GM12892 (cell line): ENCODE results near the gene SUSD3.

Source experiments
- POLR2A ChIP-seq: IDR thresholded peaks from 2 replicates; pipeline ENCODE4 v1.6.1; 2011; ENCODE audit warnings: low read depth, low read length, control low read depth
- POLR2AphosphoS5 ChIP-seq: IDR thresholded peaks from 2 replicates; pipeline ENCODE4 v1.6.1; 2011; ENCODE audit warnings: low read depth, low read length, control low read depth
- TAF1 ChIP-seq: IDR thresholded peaks from 2 replicates; pipeline ENCODE4 v1.6.1; 2011; ENCODE audit warnings: low read depth, mild to moderate bottlenecking, control low read depth, low read length, borderline replicate concordance

- TF ChIP-seq POLR2AphosphoS5 (no peak), POLR2A (no peak), TAF1 (no peak)
Measured at GRCh38 chr9:93010056-93010455, 48.4 kb upstream of the SUSD3 start.
